Measurements from ENCODE around the gene SKA1. TPM values are rescaled to one million over a fixed set of nuclear protein-coding genes. Genes with fewer than 3 reads are reported as not detected.

The SKA1 gene
- total RNA-seq, 3 donors from 2014 or later (not counting 1 experiment from before 2014, with no cell fraction given) = 1.1 to 1.2 (median 1.2) TPM

DNA sequence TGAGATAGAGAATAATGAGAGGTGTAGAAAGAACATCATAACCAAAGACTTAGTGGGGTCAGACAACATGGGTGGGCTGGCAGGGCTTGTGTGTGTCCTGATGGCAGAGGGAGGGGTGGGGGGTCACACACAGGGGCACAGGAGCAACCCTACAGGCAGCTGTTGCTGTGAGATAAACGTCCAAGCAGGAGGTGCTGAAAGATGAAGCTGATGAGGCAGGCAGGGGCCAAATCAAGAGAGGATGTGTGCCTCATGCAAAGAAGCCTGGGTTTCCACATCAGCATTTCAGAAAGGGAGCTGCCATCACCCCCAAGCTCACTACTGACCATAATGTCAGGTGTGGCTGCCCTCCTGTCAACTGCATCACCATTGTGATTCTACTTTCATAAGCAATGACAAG lies 16.0 kb upstream of the SKA1 start:
- DNase-seq (no peak), ATAC-seq (no peak)
- TF ChIP-seq, protein P1, sequence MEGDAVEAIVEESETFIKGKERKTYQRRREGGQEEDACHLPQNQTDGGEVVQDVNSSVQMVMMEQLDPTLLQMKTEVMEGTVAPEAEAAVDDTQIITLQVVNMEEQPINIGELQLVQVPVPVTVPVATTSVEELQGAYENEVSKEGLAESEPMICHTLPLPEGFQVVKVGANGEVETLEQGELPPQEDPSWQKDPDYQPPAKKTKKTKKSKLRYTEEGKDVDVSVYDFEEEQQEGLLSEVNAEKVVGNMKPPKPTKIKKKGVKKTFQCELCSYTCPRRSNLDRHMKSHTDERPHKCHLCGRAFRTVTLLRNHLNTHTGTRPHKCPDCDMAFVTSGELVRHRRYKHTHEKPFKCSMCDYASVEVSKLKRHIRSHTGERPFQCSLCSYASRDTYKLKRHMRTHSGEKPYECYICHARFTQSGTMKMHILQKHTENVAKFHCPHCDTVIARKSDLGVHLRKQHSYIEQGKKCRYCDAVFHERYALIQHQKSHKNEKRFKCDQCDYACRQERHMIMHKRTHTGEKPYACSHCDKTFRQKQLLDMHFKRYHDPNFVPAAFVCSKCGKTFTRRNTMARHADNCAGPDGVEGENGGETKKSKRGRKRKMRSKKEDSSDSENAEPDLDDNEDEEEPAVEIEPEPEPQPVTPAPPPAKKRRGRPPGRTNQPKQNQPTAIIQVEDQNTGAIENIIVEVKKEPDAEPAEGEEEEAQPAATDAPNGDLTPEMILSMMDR (IDR thresholded peaks at IDR 0.05) = no peak
- no peaks in the 10 kb centered on the region for H3K9me3 ChIP-seq (ENCODE audit: control insufficient read depth, insufficient read depth, low read length)
- H3K27me3 ChIP-seq (ENCODE audit: control insufficient read depth, insufficient read depth, low read length) = no peaks in the 10 kb centered on the region
- H3K4me3 ChIP-seq (ENCODE audit: low read length) = no peak overlapping the region
- H3K4me1 ChIP-seq (ENCODE audit: control insufficient read depth, insufficient read depth, low read length) = peaks cover 6% of the 10 kb centered on the region
- H3K4me3 Mint-ChIP-seq = no peak overlapping the region
- H3K36me3 Mint-ChIP-seq = no peaks in the 10 kb centered on the region
- no peaks in the 10 kb centered on the region for H3K9me3 Mint-ChIP-seq
- intact Hi-C loops (cut with micrococcal nuclease) = loop anchor here (5.0 kb wide), 2 partner anchors 92 to 1682 kb away; partner anchors contain the start of gene CFAP53
- H3K27ac Mint-ChIP-seq = no peak overlapping the region
- peaks cover 12 to 23% of the 10 kb centered on the region in 2 donors for H3K27me3 Mint-ChIP-seq (ENCODE audit: low read depth in 2 of 2)
- no peaks in the 10 kb centered on the region for H3K36me3 ChIP-seq (ENCODE audit: control insufficient read depth, insufficient read depth, low read length)
- peaks cover 5 to 7% of the 10 kb centered on the region in 2 donors for H3K4me1 Mint-ChIP-seq
- H3K27ac ChIP-seq (ENCODE audit: low read length) = no peak overlapping the region
- 0% methylated on average over 1 of the region's 1 CpG for WGBS (ENCODE audit: insufficient coverage)

GRCh38 chr18:50359806-50360205 lies 15.0 kb upstream of the SKA1 start:
- no peak for ATAC-seq
- TF ChIP-seq, protein P1 (IDR thresholded peaks at IDR 0.05) = no peak

DNA sequence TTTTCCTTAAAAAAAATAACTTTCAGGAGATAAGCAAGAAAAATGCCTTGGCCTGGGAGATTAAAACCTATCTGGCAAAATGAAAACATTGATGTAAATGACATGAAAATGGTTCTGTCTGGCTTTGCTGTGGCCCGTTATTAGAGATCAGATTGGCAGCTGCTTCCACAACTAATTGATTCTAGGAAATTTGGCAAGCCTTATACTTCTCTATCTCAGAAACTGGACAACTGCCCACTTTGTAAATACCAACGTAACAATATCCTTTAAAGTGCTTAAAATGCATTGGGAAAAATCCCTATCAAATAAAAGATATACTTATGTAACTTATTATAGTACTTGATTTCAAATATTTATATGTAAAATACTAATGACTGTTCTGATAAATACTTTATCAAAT lies 14.2 kb upstream of the SKA1 start:
- DNase-seq = no peak
- Histone ChIP-seq H3K9me3 (ENCODE audit: control insufficient read depth, insufficient read depth, low read length) (no peaks in the 10 kb centered on the region), H3K27ac (ENCODE audit: low read length) (no peak overlapping the region), H3K27me3 (ENCODE audit: control insufficient read depth, insufficient read depth, low read length) (no peaks in the 10 kb centered on the region), H3K4me3 (ENCODE audit: low read length) (no peak overlapping the region), H3K36me3 (ENCODE audit: control insufficient read depth, insufficient read depth, low read length) (no peaks in the 10 kb centered on the region), H3K4me1 (ENCODE audit: control insufficient read depth, insufficient read depth, low read length) (peaks cover 6% of the 10 kb centered on the region)
- intact Hi-C loops (cut with micrococcal nuclease) = no loop called here
- TF ChIP-seq, protein P1 (IDR thresholded peaks at IDR 0.05) = no peak
- H3K4me3 Mint-ChIP-seq = no peak overlapping the region
- peaks cover 12 to 26% of the 10 kb centered on the region in 2 donors for H3K27me3 Mint-ChIP-seq (ENCODE audit: low read depth in 2 of 2)
- no peaks in the 10 kb centered on the region for H3K9me3 Mint-ChIP-seq
- WGBS (ENCODE audit: insufficient coverage) = 100% methylated on average over 1 of the region's 2 CpGs
- H3K27ac Mint-ChIP-seq = no peak overlapping the region
- no peak for ATAC-seq
- H3K36me3 Mint-ChIP-seq = no peaks in the 10 kb centered on the region
- H3K4me1 Mint-ChIP-seq = peaks cover 5 to 7% of the 10 kb centered on the region in 2 donors

More at GRCh38 chr18:50359806-50360205, 15.0 kb upstream of the SKA1 start:
- Mint-ChIP-seq H3K4me3 (no peak overlapping the region), H3K9me3 (no peaks in the 10 kb centered on the region), H3K27ac (no peak overlapping the region), H3K36me3 (no peaks in the 10 kb centered on the region), H3K27me3 (ENCODE audit: low read depth in 2 of 2) (peaks cover 11 to 23% of the 10 kb centered on the region in 2 donors), H3K4me1 (peaks cover 5 to 7% of the 10 kb centered on the region in 2 donors)
- 55% methylated on average over 2 of the region's 2 CpGs for WGBS (ENCODE audit: insufficient coverage)
- Histone ChIP-seq H3K4me1 (ENCODE audit: control insufficient read depth, insufficient read depth, low read length) (peaks cover 6% of the 10 kb centered on the region), H3K27ac (ENCODE audit: low read length) (no peak overlapping the region), H3K27me3 (ENCODE audit: control insufficient read depth, insufficient read depth, low read length) (no peaks in the 10 kb centered on the region), H3K9me3 (ENCODE audit: control insufficient read depth, insufficient read depth, low read length) (no peaks in the 10 kb centered on the region), H3K36me3 (ENCODE audit: control insufficient read depth, insufficient read depth, low read length) (no peaks in the 10 kb centered on the region), H3K4me3 (ENCODE audit: low read length) (no peak overlapping the region)
- intact Hi-C loops (cut with micrococcal nuclease) = loop anchor here (5.0 kb wide), 2 partner anchors 93 to 1683 kb away; partner anchors contain the start of gene CFAP53
- DNase-seq = no peak

DNA sequence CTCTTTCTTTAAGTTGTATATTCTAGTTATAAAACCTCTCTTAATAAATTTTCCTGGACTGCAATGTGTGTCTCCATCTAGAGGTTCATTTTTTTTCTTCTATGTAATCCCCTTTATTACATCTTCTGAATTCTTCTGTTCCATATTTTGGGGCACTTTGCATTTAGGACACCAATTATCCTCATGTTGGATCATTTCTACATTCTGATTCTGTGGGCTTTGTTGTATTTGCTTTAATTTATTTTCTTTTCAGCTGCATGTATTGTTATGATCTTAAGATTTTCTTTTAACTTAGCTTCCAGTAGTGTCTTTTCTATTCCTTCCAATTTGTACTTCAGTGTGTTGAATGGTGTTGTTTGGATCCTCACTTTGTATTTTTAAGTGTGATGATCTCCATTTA lies 5.2 kb upstream of the SKA1 start:
- Histone ChIP-seq H3K27me3 (ENCODE audit: control insufficient read depth, insufficient read depth, low read length) (peaks cover 5% of the 10 kb centered on the region), H3K4me1 (ENCODE audit: control insufficient read depth, insufficient read depth, low read length) (peaks cover 5% of the 10 kb centered on the region), H3K27ac (ENCODE audit: low read length) (no peak overlapping the region), H3K36me3 (ENCODE audit: control insufficient read depth, insufficient read depth, low read length) (no peaks in the 10 kb centered on the region), H3K4me3 (ENCODE audit: low read length) (no peak overlapping the region), H3K9me3 (ENCODE audit: control insufficient read depth, insufficient read depth, low read length) (no peaks in the 10 kb centered on the region)
- H3K9me3 Mint-ChIP-seq = peaks cover 2 to 6% of the 10 kb centered on the region in 2 donors
- intact Hi-C loops (cut with micrococcal nuclease) = no loop called here
- DNase-seq (no peak), ATAC-seq (no peak)
- TF ChIP-seq, protein P1 (IDR thresholded peaks at IDR 0.05) = no peak
- no peak overlapping the region for H3K4me3 Mint-ChIP-seq
- H3K4me1 Mint-ChIP-seq = peaks cover 4 to 5% of the 10 kb centered on the region in 2 donors
- H3K27ac Mint-ChIP-seq = no peak overlapping the region
- peaks cover 19% of the 10 kb centered on the region for H3K36me3 Mint-ChIP-seq
- peaks cover 34 to 53% of the 10 kb centered on the region in 2 donors for H3K27me3 Mint-ChIP-seq (ENCODE audit: low read depth in 2 of 2)

All from natural killer cell (primary cell).